HG03460 (cell line): ENCODE measurements around the gene PGM1.

Experiments used
- ATAC-seq: cut with Tn5 transposase; IDR thresholded peaks from one replicate; pipeline ENCODE4 v1.9.1; 2021; ENCODE audit not compliant: unreplicated experiment

The PGM1 gene

GRCh38 chr1:63630666-63631065, 37.5 kb downstream of the PGM1 start:
- ATAC-seq = no peak

DNA sequence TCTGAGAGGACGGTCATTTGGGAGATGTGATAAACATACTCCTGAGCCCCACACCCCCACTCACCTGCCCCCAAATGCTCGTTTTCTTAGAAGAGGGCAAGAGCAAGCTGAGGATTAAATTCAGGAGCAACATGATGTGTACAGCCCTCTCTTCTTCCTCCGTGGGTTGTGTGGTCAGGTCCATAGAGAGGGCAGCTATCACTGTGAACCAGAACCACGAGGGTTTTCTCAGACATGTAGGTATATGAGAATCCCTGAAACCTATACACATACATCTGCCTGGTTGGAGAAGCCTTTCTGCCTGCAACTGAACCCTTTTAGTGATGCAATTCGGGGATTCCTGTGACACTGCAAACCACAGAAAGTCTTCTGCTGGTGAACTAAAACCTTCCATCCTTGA, 38.9 kb downstream of the PGM1 start:
- no peak for ATAC-seq

DNA sequence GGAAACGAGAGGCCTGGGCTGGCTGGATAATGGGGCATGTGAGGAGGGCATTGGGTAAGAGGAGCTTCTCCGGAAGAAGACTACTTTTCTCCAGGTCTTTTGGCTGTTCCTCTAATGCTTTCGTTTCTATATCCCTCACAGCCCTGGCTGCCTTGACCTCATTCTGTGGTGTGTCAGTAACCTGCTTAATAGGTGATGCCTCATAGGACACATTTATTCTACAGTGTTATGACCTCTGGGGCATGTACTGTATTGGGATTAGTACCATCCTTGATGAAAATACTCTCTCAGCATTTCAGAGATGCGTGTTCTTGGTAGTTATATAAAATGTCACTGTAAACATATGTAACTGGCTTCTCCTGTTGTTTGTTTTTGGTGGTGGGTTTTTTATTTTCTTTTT, 40.1 kb downstream of the PGM1 start:
- no peak for ATAC-seq

DNA sequence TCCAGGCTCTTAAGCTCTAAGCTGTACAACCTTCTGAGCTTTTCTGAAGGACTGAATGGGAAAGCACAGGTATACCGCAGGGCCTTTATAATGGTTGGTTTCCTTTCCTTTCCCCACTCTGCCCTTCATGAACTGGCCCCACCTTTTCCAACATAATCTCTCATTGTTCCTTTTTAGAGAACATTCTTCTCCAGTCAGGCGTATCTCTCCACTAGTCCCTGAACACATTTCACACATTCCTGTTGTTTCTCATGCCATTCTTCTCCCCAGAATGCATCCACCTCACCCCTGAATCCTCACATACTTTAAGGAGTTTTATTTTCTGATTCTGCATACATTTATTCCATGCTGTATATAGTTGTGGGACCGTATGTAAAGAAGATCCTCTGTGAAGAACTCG, 41.3 kb downstream of the PGM1 start:
- ATAC-seq = no peak

DNA sequence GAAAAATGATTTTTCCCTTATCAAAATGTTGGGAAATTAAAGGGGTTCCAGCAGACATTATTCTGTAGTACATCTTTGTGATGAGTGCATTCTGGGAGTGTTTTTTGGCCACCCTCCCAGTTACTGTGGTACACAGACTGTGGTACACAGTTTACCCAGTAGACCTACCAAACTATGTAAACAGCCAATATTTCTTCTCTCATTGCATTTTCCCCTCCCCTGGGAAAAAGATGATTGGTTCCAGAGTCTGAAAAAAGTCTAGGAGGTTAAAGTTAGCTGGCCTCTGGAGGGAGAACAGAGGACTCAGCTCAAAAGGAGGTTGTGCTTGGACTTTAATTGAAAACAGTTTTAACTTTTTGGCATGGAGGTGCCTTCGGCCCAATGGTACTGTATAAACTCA, 42.5 kb downstream of the PGM1 start:
- ATAC-seq = no peak

- no peak for ATAC-seq
Observed at GRCh38 chr1:63636192-63637105, 43.2 kb downstream of the PGM1 start.

DNA sequence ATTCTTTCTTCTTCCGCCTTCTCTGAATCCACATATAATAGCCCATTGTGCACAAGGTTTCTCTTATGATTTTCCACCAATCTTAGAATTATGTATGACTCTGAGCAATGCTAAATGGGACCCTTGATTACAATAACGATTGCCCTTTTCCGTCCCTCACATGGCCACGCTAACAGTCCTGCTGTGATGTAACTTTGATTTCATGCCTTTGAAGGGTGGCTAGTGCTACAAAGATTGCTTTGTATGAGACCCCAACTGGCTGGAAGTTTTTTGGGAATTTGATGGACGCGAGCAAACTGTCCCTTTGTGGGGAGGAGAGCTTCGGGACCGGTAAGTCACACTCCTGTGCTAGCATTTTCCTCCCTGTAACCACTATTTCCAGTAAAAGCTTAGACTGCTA, 45.3 kb downstream of the PGM1 start:
- no peak for ATAC-seq

DNA sequence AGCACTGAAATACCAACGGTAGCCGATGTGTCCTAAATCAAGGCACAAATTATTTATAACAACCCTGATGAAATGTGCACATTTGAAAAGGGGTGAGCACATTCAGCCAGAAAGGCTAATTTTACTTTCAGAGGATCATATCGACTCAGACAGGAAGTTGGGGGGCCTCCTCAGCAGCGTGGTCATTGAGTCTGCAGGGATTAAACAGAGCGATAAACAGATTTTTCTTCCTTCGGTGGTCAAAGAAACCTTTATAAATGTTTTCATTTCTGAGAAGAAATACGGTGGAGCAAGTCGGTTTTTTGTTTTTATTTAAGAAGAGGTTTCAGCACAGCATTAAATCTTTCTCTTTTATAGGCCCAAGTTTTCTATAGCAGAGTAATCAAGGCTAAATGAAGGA, 45.7 kb downstream of the PGM1 start:
- ATAC-seq = no peak

- no peak for ATAC-seq
Observed at GRCh38 chr1:63640633-63641567, 47.7 kb downstream of the PGM1 start.

DNA sequence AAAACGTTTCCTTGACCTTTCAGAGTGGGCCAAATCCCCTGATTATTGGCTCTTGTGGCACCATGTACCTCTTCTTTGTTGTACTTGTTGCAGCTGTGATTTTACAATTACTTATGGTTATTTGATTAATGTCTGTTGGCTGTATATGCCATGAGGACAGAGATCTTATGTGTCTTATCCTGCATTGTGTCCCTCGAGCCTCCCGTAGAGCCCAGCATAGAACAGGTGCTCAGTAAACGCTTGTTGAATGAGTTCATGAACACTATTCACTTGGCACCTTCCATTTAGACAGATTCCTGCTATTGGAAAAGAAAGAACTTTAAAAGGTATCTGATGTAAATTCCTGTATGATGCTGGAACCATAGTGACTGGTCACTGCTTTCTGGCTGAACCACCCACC, 48.4 kb downstream of the PGM1 start:
- no peak for ATAC-seq

- no peak for ATAC-seq
Observed at GRCh38 chr1:63642901-63643300, 49.7 kb downstream of the PGM1 start.

DNA sequence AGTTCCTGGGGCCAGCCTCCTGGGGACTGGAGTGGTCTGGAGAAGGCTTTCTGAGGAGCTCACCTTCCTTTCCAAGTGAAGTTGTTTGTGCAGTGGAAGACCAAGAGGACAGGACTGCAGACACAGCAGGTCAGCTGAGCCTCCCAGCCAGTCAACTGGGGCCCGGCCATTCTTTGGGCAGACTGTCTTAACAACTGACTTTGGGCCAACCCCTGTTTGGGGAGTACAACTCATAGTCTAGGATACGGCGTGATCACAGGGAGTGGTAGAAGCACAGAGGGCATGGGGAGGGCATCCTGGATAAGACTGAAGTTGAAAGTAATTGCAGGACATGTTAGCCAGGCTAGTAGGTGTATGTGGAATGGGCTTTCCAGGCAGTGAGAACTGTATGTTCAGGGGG, 50.3 kb downstream of the PGM1 start:
- no peak for ATAC-seq

DNA sequence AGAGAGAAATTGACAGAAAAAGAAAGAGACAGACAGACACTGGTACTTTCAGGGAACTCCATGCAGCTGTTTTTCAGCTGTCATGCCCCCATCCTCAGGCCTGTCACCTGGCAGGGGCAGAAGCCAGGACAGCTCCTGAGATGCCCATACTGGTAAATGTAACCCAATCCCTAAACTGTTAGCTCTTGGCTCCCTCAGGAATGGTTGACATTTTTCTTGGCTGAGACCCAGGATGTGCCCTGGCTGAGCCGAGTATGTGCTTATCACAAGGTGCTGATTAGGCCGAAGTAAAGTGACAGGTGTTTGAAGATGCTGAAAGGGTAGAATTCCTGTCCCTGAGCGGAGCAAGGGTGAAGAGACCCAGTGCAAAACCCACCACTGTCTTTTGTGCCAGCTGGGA, 50.7 kb downstream of the PGM1 start:
- ATAC-seq = no peak

- ATAC-seq = no peak
Observed at GRCh38 chr1:63645317-63645716, 52.1 kb downstream of the PGM1 start.

GRCh38 chr1:63648689-63649088, 55.5 kb downstream of the PGM1 start:
- ATAC-seq = no peak

GRCh38 chr1:63651161-63651701, 58.0 kb downstream of the PGM1 start:
- ATAC-seq = no peak

- ATAC-seq = no peak
Observed at GRCh38 chr1:63653976-63654375, 60.8 kb downstream of the PGM1 start.

DNA sequence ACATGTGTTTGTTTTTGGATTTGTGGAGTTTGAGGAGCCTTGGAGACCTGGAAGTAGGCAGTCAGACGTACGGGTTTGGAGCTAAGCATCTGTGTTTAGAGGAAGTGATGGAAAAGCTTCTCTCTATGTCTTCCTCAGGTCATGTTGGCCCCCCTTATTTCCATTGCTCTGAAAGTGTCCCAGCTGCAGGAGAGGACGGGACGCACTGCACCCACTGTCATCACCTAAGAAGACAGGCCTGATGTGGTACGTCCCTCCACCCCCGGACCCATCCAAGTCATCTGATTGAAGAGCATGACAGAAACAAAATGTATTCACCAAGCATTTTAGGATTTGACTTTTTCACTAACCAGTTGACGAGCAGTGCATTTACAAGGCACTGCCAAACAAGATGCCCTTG, 66.2 kb downstream of the PGM1 start:
- ATAC-seq = no peak

DNA sequence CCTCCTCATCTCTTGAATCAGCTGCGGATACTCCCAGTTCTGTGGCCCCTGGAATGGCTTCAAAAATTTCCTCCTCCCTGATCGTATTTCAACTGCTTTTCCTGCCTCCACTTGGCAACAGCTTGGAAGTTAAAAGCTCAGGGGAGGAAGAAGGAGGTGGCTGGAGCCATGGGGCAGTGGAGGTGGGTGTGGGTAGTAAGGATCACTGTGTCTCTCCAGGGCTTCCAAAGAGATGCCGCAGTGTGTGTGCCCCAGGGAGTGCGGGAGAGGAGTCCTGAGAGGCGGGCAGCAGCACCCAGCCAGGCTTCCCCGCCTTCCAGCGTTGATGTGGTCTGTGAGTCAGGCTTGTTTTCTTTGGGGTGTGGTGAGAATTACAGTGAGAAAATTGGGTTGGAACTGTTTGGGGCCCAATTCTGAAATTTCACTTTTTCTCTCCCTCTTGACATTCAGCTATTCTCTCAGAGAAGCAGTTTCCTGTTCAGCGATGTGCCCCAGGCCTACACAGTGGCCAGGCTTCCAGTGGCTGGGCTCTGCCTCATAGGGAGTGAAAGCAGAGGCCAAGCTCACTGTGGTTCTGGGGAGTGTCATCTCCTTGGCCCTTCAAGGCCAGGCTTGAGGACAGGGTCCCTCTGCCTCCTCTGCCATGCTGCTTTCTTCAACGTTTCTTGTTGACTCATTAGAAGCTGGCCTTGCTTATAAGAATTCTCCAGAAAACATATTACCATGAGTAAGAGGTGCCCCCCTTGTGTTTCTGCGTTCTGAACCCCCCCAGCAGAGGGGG, 69.0 kb downstream of the PGM1 start:
- no peak for ATAC-seq

GRCh38 chr1:63662841-63663240, 69.6 kb downstream of the PGM1 start:
- ATAC-seq = no peak

DNA sequence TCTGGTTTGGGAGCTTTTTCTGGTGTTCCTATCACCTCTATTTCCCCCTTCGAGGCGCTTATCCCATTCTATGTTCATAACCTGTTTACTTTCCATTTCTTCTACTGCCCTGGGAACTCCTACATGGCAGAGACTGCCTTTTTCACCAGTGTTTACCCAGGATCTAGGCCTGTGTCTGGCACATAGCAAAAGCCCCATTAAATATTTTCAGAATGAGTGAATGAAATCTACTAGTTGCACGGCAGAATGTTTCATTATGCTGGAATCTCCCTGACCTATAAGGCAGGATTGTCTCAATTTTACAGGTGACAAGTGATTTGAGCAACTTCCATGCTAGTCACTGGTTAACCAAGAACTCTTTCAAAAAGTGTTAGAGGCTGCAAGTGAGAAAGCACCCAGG, 70.1 kb downstream of the PGM1 start:
- no peak for ATAC-seq
